COLO668 (cell line): ENCODE results near the gene PRKAR2B.

Experiments used
- DNase-seq: peaks from one replicate; lab custom pipeline; 2025; ENCODE audit not compliant: unreplicated experiment; lab: John Stamatoyannopoulos, UW

PRKAR2B gene

DNA sequence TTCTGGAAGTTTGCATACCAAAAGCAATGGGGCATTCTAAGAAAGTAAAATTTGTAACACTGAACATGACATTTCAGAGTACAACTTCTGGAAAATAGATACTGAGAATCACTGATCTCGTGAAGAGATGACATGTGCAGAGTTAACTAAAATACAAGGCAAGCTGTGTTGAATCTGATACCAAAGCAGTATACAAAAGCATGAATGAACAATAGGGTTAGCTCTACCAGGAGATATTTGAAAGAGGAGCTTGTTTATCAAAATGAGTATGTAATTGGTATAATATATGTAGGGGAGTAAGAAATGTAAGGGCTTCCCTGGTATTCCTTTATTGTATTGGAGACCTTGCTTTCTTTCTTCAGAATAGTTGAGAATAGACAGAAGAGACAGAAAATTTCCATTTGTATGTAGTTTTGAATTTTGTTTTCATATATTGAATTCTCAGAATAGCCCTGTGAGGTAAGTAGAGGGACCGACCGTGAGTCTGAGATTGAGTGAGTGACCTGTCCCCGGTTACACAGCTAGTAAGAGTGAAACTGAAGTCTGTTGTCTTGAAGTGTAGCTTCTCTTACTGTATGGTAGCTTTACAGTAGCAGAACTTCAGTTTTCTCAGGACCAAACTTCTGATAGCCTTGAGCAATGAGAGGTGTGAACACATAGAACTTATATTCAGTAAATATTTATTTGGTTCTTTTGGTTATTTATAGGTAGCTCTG lies 129.3 kb downstream of the PRKAR2B start:
- DNase-seq: no peak

DNA sequence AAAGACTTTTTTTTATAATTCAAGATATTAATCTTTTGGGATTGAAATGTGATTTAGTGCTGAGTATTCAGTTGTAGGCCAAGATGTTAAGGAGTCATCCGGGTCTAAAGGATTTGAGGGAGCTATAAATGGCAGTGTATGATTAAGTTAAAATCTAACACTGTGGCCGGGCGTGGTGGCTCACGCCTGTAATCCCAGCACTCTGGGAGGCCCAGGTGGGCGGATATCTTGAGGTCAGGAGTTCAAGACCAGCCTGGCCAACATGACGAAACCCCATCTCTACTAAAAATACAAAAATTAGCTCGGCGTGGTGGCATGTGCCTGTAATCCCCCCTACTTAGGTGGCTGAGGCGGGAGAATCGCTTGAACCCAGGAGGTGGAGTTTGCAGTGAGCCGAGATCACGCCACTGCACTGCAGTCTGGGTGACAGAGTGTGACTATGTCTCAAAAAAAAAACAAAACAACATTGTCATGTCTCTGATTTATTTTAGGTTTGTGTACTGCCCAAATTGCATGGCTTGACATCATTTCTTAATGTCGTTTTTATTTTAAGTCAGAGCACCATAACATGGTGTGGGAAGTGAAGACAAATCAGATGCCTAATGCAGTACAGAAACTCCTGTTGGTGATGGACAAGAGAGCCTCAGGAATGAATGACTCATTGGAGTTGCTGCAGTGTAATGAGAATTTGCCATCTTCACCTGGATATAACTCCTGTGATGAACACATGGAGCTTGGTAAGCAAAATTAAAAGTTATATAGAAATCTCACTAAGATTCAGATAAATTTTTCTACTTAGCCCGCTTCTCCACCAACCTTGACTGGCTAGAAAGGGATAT lies 135.0 kb downstream of the PRKAR2B start:
- no peak for DNase-seq

DNA sequence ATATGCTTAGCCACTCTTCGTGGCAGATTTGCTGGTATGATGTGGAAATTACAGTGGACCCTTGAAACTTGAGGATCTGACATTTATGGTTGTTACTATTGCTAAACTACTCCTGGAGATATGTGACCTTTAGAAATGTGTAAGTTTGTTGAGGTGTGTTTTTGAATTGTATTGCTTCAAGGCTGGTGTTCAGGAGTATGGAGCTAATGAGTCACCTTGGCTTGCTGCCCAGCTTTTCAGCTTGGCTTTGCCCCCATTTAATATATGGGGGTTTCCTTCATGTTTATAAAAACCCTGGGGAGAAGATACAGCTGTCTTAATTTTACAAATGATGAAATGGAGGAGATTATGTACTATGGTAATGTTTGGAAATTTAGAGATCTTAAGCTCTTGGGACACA lies 135.9 kb downstream of the PRKAR2B start:
- DNase-seq: peak; percentile 27

DNA sequence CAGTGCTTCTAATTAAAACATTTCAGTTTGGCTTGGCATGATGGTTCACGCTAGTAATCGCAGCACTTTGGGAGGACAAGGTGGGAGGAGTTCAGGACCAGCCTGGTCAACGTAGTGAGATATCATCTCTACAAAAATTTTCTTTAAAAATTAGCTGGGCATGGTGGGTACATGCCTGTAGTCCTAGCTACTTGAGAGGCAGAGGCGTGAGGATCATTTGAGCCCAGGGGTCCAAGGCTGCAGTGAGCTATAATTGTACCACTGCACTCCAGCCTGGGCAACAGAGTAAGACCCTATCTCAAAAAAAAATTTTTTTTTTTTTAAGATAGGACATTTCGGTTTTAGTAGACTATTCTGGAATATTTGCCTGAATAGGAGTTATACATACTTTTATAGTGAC lies 136.7 kb downstream of the PRKAR2B start:
- DNase-seq: no peak

DNA sequence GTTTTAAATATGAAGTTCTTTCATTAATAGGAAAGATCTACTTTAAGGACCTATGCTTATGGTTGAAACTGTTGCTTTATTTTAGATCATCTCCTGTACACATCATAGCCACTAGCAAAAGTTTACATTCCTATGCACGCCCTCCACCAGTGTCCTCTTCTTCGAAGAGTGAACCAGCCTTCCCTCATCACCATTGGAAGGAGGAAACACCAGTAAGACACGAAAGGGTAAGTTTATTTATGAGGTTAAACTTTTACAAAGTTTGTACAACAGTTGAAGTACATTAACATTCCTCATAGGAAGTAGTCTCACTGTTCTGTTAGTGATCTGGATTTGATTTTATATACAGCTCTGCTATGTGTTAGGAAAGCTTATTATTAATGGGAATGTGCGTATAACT lies 141.2 kb downstream of the PRKAR2B start:
- DNase-seq: no peak

DNA sequence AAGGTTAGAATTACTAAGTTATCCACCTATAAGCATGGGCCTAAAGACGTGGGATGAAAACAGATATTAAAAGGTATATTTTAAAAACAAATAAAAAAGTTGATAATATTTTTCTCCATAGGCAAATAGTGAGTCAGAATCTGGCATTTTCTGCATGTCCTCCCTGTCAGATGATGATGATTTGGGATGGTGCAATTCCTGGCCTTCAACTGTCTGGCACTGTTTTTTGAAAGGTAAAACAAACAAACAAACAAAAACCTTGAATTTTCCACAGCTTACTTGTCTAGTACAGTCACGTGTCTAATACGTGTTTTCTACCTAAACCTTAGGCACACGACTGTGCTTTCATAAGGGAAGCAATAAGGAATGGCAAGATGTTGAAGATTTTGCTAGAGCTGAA lies 141.7 kb downstream of the PRKAR2B start:
- DNase-seq: no peak

DNA sequence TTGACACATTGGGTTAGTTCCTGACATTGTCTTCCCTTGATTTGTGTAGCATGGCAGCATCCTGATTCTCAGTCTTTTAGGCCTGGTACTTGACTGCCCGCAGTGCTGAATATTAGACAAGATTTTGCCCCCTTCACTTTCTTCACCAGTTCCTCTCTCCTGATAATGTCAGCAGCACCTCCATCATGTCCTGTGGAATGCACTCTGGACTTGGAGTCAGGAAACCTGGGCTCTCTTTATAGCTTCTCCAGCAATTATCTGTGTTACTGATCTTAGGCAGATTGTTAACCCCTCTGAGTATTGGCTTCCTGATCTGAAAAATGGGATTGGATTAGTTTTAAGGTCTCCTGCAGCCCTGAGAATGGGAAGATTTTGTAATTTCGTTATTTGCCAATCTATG lies 143.3 kb downstream of the PRKAR2B start:
- DNase-seq: no peak

DNA sequence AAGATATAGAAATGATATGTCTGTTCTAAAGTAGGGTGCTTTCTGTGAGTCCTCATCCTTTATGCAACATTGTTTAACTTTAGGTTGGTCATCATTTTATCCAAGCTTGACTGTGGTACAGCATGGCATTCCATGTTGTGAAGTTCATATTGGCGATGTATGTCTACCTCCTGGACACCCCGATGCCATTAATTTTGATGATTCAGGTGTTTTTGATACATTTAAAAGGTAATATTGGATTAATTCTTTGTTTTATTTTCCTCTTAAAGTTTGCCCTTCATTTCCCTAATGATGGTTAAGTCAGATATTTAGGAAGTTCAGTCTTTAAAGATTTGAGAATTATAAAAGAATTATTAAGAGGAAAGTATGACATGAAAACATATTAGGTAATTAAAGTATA lies 145.6 kb downstream of the PRKAR2B start:
- no peak for DNase-seq

DNA sequence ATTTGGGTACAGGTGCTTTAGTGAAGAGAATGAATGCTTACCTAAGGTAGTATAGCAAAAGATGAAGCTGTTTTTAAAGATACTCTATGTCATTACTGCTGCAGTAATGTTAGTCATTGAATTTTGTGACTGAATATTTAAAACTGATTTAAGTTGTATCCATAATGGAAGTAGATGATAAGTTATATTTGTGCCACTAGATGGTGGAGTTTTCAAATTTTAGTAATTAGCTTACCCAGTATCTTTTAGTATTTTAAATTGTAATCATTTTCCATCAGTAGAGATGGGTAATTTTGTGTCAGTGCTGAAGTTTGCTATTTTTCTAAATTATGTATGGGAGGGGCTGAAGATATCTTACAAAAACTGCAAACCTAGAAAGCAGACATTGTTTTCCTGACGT lies 149.5 kb downstream of the PRKAR2B start:
- no peak for DNase-seq

DNA sequence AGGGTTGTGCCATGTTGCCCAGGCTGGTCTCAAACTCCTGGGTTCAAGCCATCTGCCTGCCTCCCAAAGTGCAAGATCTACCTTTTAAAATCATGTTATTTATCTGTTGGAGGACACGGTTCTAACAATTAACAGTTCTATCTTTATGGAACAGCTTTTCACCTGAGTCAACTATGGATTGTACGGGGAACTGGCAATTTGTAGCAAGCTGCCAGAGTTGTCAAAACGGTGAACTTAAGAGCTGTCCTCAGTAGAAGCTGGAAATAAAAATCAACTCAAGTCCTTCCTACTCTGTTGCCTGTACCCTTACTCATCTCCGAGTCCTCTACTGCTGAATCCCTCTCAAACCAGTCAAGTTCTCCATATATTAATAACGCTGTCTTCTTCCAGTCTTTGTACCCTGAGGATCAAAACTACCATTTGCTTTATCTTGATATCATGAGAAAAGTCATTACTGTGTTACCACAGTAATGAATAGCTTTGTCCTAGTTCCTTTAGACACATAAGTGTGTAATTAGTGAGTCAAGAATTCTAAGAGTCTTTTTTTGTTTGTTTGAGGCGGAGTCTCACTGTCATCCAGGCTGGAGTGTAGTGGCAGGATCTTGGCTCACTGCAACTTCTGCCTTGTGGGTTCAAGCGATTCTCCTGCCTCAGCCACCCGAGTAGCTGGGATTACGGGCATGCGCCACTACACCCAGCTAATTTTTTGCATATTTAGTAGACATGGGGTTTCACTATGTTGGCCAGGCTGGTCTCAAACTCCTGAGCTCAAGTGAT lies 152.5 kb downstream of the PRKAR2B start:
- no peak for DNase-seq

DNA sequence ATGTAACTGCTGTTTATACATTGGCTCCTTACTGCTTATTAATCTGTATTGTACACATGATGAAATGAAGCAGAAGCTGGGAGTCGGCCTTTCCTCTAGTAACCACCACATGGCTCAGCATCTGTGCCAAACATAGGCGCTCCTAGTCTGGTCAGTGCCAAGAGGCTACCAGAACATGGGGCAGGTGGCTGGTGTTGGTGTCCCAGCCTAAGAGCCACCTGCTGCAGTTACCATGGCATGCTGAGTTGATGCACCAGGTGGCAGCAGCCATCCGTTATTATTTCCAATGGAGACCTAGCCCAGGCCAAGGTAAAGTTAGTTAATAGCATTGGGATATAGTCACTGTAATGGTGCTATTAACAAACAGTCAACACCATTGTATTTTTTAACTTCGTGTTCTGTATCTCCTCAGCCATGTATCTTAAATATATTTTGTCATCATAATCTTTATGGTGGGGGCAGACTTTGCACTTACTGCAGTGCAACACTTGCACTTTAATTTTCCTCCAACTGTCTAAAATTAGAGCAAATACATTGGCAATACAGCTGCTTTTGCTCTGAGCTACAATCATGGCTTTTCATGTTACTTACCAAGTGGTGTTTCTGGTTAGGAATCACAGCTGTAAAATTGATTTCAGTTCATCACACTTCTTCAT lies 157.4 kb downstream of the PRKAR2B start:
- DNase-seq: peak; percentile 46

DNA sequence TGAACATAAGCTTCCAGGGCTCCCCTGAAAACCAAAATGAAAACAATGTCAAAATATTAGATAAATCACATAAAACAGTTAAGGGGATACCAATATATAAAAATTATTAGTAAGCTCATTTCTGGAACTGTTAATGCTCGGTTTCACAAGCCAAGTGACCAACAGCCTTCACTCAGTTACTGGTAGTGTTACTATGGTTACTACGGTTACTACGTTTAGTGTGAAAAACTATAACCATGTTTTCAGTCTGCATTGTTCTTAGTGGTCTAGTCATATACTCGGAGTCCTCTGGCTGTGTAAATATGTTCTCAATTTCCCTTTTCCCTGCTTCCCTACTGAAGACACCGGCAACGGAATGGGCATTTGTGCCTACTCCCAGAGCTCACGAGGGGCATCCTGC lies 159.1 kb downstream of the PRKAR2B start:
- DNase-seq: no peak

DNA sequence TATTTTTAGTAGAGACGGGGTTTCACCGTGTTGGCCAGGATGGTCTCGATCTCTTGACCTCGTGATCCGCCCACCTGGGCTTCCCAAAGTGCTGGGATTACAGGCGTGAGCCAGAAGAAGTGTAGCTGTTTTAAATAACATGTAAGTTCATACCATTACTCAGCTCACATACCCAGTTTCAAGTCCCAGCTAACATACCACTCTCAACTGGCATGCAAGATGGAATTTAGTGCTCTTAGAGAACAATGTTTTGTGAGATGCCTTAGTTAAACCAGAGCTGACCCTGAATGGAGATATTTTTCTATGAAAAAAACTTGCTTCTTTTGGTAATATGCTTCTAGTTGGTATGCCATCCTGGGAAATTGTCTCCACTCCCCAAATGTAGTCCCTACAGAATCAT lies 161.6 kb downstream of the PRKAR2B start:
- no peak for DNase-seq

DNA sequence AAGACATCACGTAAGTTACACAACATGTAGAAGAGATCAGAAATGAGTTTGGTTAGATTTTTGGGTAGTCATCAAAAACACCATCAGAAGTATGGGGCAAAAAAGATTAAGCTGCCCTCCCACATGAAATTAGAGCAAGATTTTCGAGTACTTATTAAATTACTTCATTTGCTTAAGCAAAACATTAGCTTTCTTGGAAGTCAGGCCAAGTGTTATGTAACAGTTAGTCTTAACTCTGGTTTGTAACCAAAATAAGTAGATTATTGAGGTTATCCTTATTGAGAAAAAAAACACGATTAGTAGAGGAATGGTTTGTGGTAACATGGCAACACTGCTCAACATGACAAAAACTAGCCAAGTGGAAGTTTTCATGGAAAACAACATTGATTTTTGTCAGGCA lies 162.2 kb downstream of the PRKAR2B start:
- no peak for DNase-seq

DNA sequence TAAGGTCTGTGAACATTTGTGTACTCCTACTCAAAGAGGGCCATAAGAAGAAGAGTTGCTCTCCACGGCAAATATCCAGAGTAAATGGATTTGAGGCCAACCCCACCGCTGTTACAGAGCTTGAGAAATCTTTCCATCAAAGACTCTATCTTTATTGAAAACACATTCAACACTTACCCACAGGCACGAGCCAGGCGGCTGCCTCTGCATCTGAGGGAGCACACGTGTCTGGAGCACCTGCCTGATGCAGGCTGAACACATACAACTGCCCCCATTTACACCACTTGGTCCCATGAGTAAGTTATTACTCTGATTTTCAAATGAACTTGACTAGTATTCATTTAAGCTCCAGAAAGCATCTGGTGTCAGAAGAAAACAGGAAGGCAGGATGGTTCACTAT lies 163.0 kb downstream of the PRKAR2B start:
- no peak for DNase-seq

DNA sequence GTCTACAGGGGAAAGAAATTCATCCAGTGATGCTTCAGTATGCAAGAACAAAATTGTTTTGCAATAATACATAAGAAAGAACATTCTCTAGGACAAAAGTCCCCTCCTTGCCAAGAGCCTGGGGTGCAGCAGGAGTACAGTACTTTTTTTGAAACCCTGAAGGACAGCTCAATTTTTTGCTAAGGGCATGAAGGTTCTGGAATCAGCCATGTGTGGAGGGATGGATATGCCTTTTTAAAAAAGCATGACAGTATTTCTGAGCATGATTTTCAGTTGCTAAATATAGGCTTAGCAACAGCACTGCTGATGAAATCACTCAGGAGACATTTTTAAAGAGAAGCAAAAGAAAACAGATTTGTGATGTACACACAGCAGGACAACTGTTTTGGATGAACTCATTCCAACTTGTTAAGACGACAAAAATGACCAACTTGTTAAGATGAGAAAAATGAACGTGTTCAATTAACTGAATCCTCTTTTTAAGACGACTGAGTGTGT lies 163.6 kb downstream of the PRKAR2B start:
- no peak for DNase-seq

DNA sequence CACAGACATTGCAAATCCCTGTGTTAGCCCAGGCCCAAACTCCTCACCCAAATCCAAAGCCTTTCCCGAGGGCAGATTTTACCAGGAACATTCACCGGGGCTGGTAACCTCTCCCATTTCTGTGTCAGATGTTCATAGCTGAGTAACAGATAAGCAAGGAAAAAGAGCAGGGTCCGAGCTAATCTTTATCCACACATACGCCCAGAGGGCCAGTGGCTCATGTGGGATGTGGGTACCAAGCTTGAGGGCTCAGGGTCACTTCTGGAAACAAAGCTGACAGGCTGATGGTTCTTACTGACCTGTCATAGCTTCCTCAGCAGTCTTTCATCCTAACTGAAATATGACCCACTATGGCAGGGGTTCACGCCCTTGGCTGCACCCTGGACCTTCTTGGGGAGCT lies 164.1 kb downstream of the PRKAR2B start:
- no peak for DNase-seq

DNA sequence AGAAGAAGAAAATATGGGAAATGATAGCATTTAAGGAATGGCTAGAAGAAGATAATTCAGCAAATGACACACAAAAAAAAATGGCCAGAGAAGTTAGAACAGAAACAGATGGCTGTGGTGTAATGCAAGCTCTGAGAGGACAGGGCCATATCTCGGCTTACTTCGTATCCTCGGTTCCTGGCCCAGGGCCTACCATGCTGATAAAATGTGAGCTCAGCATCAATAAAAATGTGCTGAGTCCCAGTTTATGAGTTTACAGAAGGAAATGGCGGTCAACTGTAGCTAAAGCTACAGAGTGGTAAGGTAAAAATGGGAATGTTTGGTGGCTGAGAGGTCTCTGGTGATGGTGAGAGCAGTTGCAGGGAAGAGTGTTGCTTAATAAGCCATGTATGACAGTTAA lies 165.1 kb downstream of the PRKAR2B start:
- no peak for DNase-seq

DNA sequence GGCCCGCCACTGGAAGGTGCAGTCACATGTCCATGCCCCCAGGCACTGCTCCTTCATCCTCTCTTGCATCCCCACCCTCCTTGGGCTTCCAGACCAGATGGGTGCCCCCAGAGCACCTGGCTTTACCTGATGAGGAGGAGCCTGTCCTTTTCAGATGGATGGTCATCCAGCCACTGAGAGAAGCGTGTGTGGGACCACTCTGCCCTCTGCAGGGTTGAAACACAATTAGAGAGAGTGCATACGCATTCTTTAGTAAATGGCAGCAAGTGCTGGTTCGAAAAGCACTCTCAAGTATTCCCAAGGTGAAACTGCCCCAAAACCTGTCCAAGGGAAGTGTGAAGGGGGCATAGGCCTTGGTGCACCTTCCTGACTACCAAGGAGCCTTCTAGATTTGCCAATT lies 165.9 kb downstream of the PRKAR2B start:
- DNase-seq: no peak
